ENCODE measurements around the gene ORMDL1.

DNA sequence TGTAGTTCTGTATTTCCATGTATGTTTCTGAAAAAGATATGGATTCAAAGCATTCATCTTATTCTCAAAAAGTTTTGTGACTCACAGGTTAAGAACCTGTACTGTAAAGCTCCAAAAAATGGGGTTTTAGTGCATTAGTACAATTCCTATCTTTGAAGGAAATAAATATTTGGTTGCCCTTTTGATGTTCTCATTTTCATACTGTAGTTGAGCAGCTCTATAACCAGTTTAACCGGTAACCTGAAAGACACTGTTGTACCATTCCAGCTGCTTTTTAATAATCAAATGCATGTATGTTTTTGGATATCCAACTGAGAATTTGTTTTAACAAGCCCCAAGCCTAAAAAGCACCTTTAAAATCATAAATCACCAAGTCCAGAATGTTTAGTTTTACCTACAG, 11.9 kb downstream of the ORMDL1 start:
- TF ChIP-seq CTCF (IDR thresholded peaks at IDR 0.05) (no peak), POLR2A (IDR thresholded peaks at IDR 0.05) (no peak), EP300 (IDR thresholded peaks at IDR 0.05) (no peak)

All from tibial nerve (tissue), 4 donors.